Posterior cingulate gyrus (tissue), 11 donors: ENCODE data around the gene FGFR4.

ENCODE experiments used
- DNase-seq, 10 donors: peaks; one replicate each; pipeline versions ENCODE4 v3.0.0 to v3.0.0-alpha.2; 2020 to 2021; ENCODE audit warnings: mixed read lengths in 3 of 10
- intact Hi-C: fragments of 100-400 bp; cut with DNase I; formaldehyde crosslinking; loops from one replicate; pipeline ENCODE4 v1.15.1; 2023

Gene FGFR4

GRCh38 chr5:177098470-177099141, 11.9 kb downstream of the FGFR4 start:
- peak in 6 of 10 donors; percentile 25 to 93 (median 48) for DNase-seq
- intact Hi-C loops, result no loop called here

GRCh38 chr5:177099422-177100093, 12.8 kb downstream of the FGFR4 start:
- intact Hi-C loops, result no loop called here
- no peak for DNase-seq

- DNase-seq, result no peak
- intact Hi-C loops, result no loop called here
Observed at GRCh38 chr5:177100714-177101121, 14.0 kb downstream of the FGFR4 start.

GRCh38 chr5:177103523-177104253, 17.0 kb downstream of the FGFR4 start:
- intact Hi-C loops, result no loop called here
- DNase-seq, result no peak

- DNase-seq, result peak in 1 of 10 donors; percentile 61
- intact Hi-C loops, result no loop called here
Observed at GRCh38 chr5:177105691-177106476, 19.2 kb downstream of the FGFR4 start.

- intact Hi-C loops, result no loop called here
- DNase-seq, result peak in 1 of 10 donors; percentile 3
Observed at GRCh38 chr5:177107159-177107558, 20.4 kb downstream of the FGFR4 start.

- intact Hi-C loops, result loop anchor here (5.0 kb wide), 1 partner anchor 453 kb away; no protein-coding TSS in a partner anchor
- no peak for DNase-seq
Observed at GRCh38 chr5:177109810-177110209, 23.1 kb downstream of the FGFR4 start.

GRCh38 chr5:177111720-177112394, 25.1 kb downstream of the FGFR4 start:
- DNase-seq, result peak; percentile 50 to 94 (median 72)
- intact Hi-C loops, result loop anchor here (1.0 to 5.0 kb wide), 2 partner anchors 40 to 455 kb away; no protein-coding TSS in a partner anchor

GRCh38 chr5:177112589-177113220, 26.0 kb downstream of the FGFR4 start:
- intact Hi-C loops, result loop anchor here (5.0 kb wide), 1 partner anchor 455 kb away; no protein-coding TSS in a partner anchor
- peak in 4 of 10 donors; percentile 10 to 70 (median 52) for DNase-seq

- DNase-seq, result peak; percentile 61 to 96 (median 83)
- intact Hi-C loops, result loop anchor here (2.0 to 5.0 kb wide), 2 partner anchors 189 to 456 kb away; partner anchors contain the start of genes PRELID1 and RAB24
Observed at GRCh38 chr5:177113566-177114424, 27.1 kb downstream of the FGFR4 start.

GRCh38 chr5:177116631-177117373, 30.1 kb downstream of the FGFR4 start:
- intact Hi-C loops, result loop anchor here (1.0 kb wide), 1 partner anchor 16 kb away; the partner anchor contains the start of gene NSD1
- DNase-seq, result peak; percentile 85 to 98 (median 92)

- intact Hi-C loops, result no loop called here
- DNase-seq, result peak in 2 of 10 donors; percentile 78 to 79
Observed at GRCh38 chr5:177117441-177118045, 30.8 kb downstream of the FGFR4 start.

GRCh38 chr5:177122566-177122965, 35.9 kb downstream of the FGFR4 start:
- intact Hi-C loops, result no loop called here
- DNase-seq, result peak in 2 of 10 donors; percentile 24 to 64

- intact Hi-C loops, result no loop called here
- peak in 2 of 10 donors; percentile 31 to 54 for DNase-seq
Observed at GRCh38 chr5:177123789-177124485, 37.2 kb downstream of the FGFR4 start.

- intact Hi-C loops, result no loop called here
- no peak for DNase-seq
Observed at GRCh38 chr5:177124486-177124991, 37.8 kb downstream of the FGFR4 start.

GRCh38 chr5:177126771-177127170, 40.1 kb downstream of the FGFR4 start:
- intact Hi-C loops, result no loop called here
- DNase-seq, result peak in 1 of 10 donors; percentile 15
